Jurkat, Clone E6-1 (cell line): Measurements from ENCODE around the gene ITPR1.

Experiments
- DNase-seq: peaks from one replicate; pipeline ENCODE4 v3.0.0-alpha.2; 2011; ENCODE audit warnings: low read depth, low spot score
- H3K4me3 ChIP-seq: 2 replicates; pipeline ENCODE4 v1.5.1; 2011; ENCODE audit warnings: mild to moderate bottlenecking, low read length, control low read depth, moderate library complexity

ITPR1 gene

GRCh38 chr3:4720316-4721075 is 227.3 kb downstream of the ITPR1 start:
- H3K4me3 ChIP-seq, result no peak overlapping the region
- peak; percentile 44 for DNase-seq

GRCh38 chr3:4721511-4721911 is 228.4 kb downstream of the ITPR1 start:
- H3K4me3 ChIP-seq, result no peak overlapping the region
- no peak for DNase-seq

- peak; percentile 47 for DNase-seq
These were observed 229.0 kb downstream of the ITPR1 start for GRCh38 chr3:4722103-4722502.

GRCh38 chr3:4724051-4724629 is 231.0 kb downstream of the ITPR1 start:
- no peak for DNase-seq
- no peak overlapping the region for H3K4me3 ChIP-seq

More at GRCh38 chr3:4722103-4722502, 229.0 kb downstream of the ITPR1 start:
- H3K4me3 ChIP-seq, result no peak overlapping the region

- no peak overlapping the region for H3K4me3 ChIP-seq
These were observed 233.4 kb downstream of the ITPR1 start for GRCh38 chr3:4726549-4726948.

GRCh38 chr3:4729061-4729973 is 236.2 kb downstream of the ITPR1 start:
- DNase-seq, result no peak
- no peak overlapping the region for H3K4me3 ChIP-seq

More at GRCh38 chr3:4726549-4726948, 233.4 kb downstream of the ITPR1 start:
- DNase-seq, result no peak

- no peak for DNase-seq
- no peak overlapping the region for H3K4me3 ChIP-seq
These were observed 237.6 kb downstream of the ITPR1 start for GRCh38 chr3:4730719-4731118.

GRCh38 chr3:4731543-4732111 is 238.5 kb downstream of the ITPR1 start:
- H3K4me3 ChIP-seq, result no peak overlapping the region
- no peak for DNase-seq

GRCh38 chr3:4732925-4733324 is 239.8 kb downstream of the ITPR1 start:
- H3K4me3 ChIP-seq, result no peak overlapping the region
- DNase-seq, result no peak

- DNase-seq, result no peak
- no peak overlapping the region for H3K4me3 ChIP-seq
These were observed 241.3 kb downstream of the ITPR1 start for GRCh38 chr3:4734454-4734853.

- DNase-seq, result no peak
- no peak overlapping the region for H3K4me3 ChIP-seq
These were observed 242.1 kb downstream of the ITPR1 start for GRCh38 chr3:4735243-4735642.

- peak; percentile 51 for DNase-seq
- H3K4me3 ChIP-seq, result no peak overlapping the region
These were observed 243.2 kb downstream of the ITPR1 start for GRCh38 chr3:4736284-4736861.

GRCh38 chr3:4738737-4739274 is 245.7 kb downstream of the ITPR1 start:
- no peak overlapping the region for H3K4me3 ChIP-seq
- no peak for DNase-seq

- no peak overlapping the region for H3K4me3 ChIP-seq
- DNase-seq, result no peak
These were observed 246.4 kb downstream of the ITPR1 start for GRCh38 chr3:4739289-4740236.

- H3K4me3 ChIP-seq, result no peak overlapping the region
- DNase-seq, result no peak
These were observed 247.4 kb downstream of the ITPR1 start for GRCh38 chr3:4740397-4741105.

GRCh38 chr3:4741106-4741403 is 247.9 kb downstream of the ITPR1 start:
- DNase-seq, result no peak

More at GRCh38 chr3:4741106-4741403, 247.9 kb downstream of the ITPR1 start:
- no peak overlapping the region for H3K4me3 ChIP-seq
